ENCODE results near the gene MCC. TPM values are rescaled to one million over a fixed set of nuclear protein-coding genes. Genes with fewer than 3 reads are reported as not detected.

Gene MCC
- total RNA-seq, 4 donors from 2014 or later, result 6.8 to 11.9 (median 9.0) TPM

DNA sequence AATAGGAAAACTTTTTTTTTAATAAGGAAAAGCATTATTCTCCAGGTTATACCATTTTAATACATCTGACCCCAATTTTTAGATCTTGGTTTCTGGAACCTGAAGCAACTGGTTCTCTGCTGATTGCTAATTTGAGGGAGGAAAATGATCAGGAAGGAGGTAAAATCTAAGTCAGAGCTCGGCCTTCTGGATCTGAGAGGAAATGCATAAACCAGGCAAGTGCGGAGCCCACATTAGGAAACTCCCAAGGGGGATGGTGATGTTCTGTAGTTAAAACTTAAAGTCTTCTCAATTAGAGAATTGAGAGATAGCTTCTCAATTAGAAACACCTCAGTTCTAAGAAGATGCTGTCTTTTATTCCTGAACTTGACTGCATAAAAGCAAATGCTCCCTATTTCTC lies 167.0 kb downstream of the MCC start:
- H3K27me3 ChIP-seq, result no peaks in the 10 kb centered on the region
- intact Hi-C loops (cut with DNase I; ENCODE audit: low total_unique reads), result no loop called here
- ATAC-seq (no peak), DNase-seq (no peak)
- no peak overlapping the region for H3K4me3 ChIP-seq
- H3K27ac ChIP-seq, result no peak overlapping the region
- TF ChIP-seq CTCF (IDR thresholded peaks at IDR 0.05 in 4 of 5, conservative IDR thresholded peaks at IDR 0.05 in 1 of 5) (no peak), POLR2A (IDR thresholded peaks at IDR 0.05) (no peak)
- in situ Hi-C loops (cut with MboI; ENCODE audit: low sequenced_read_pairs in 4 of 4), result no loop called here
- H3K9me3 ChIP-seq, result no peaks in the 10 kb centered on the region
- H3K4me1 ChIP-seq, result no peaks in the 10 kb centered on the region
- no peaks in the 10 kb centered on the region for H3K36me3 ChIP-seq

DNA sequence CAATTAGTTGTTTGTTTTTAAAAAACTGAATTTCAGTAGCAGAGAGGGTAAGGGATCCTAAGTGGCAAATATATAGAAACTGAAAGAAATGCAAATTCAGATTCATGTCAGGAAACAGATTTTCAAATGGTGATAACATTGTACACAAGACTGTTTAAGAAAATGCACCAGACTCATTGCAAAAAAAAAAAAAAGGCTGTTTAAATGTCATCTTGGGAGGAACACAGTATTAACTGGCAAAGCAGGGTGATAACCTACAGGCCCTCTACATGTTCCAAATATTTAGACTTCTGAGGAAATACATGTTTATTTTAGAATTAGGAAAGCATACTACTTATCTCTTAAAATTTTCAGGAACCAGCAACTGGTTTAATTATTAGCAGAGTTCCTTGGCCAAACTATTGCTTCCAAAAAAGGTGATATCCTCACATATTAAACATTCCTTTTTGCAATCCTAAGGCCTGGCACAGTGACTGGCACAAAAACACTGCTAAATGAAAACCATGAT lies 167.9 kb downstream of the MCC start:
- H3K27ac ChIP-seq, result no peak overlapping the region
- DNase-seq (no peak), ATAC-seq (no peak)
- H3K9me3 ChIP-seq, result no peaks in the 10 kb centered on the region
- no peaks in the 10 kb centered on the region for H3K27me3 ChIP-seq
- TF ChIP-seq POLR2A (IDR thresholded peaks at IDR 0.05) (no peak), CTCF (IDR thresholded peaks at IDR 0.05 in 4 of 5, conservative IDR thresholded peaks at IDR 0.05 in 1 of 5) (no peak)
- H3K4me1 ChIP-seq, result no peaks in the 10 kb centered on the region
- in situ Hi-C loops (cut with MboI; ENCODE audit: low sequenced_read_pairs in 4 of 4) (no loop called here), intact Hi-C loops (cut with DNase I; ENCODE audit: low total_unique reads) (no loop called here)
- H3K36me3 ChIP-seq, result no peaks in the 10 kb centered on the region
- H3K4me3 ChIP-seq, result no peak overlapping the region

- no peak overlapping the region for H3K4me3 ChIP-seq
- H3K9me3 ChIP-seq, result no peaks in the 10 kb centered on the region
- H3K4me1 ChIP-seq, result no peaks in the 10 kb centered on the region
- TF ChIP-seq CTCF (IDR thresholded peaks at IDR 0.05 in 4 of 5, conservative IDR thresholded peaks at IDR 0.05 in 1 of 5) (no peak), POLR2A (IDR thresholded peaks at IDR 0.05) (no peak)
- no peaks in the 10 kb centered on the region for H3K36me3 ChIP-seq
- no peaks in the 10 kb centered on the region for H3K27me3 ChIP-seq
- no peak for DNase-seq
- in situ Hi-C loops (cut with MboI; ENCODE audit: low sequenced_read_pairs in 4 of 4), result no loop called here
- intact Hi-C loops (cut with DNase I; ENCODE audit: low total_unique reads), result no loop called here
- no peak overlapping the region for H3K27ac ChIP-seq
- no peak for ATAC-seq
These were observed 168.8 kb downstream of the MCC start for GRCh38 chr5:113319256-113320053.

GRCh38 chr5:113317636-113318035 lies 170.6 kb downstream of the MCC start:
- in situ Hi-C loops (cut with MboI; ENCODE audit: low sequenced_read_pairs in 4 of 4) (no loop called here), intact Hi-C loops (cut with DNase I; ENCODE audit: low total_unique reads) (no loop called here)
- Histone ChIP-seq H3K4me3 (no peak overlapping the region), H3K4me1 (no peaks in the 10 kb centered on the region), H3K9me3 (no peaks in the 10 kb centered on the region), H3K27ac (no peak overlapping the region), H3K36me3 (no peaks in the 10 kb centered on the region), H3K27me3 (no peaks in the 10 kb centered on the region)
- no peak for TF ChIP-seq CTCF (IDR thresholded peaks at IDR 0.05 in 4 of 5, conservative IDR thresholded peaks at IDR 0.05 in 1 of 5)
- no peak for TF ChIP-seq POLR2A (IDR thresholded peaks at IDR 0.05)
- DNase-seq (no peak), ATAC-seq (no peak)
